TTC549 (cell line): ENCODE data around the gene DMPK.
"Not testable (repeated sequence)": the region's sequence is repeated elsewhere in the genome, so short reads cannot be mapped to it uniquely, and the experiment has no call there.

Experiments used
- FAIRE-seq: peaks from 2 replicates; lab custom pipeline; 2012; peaks lifted over from hg19 to GRCh38; lab: Jason Lieb, UNC

DMPK gene

GRCh38 chr19:45768655-45768983, 13.7 kb downstream of the DMPK start:
- no peak for FAIRE-seq

- FAIRE-seq: no peak
These were observed 14.2 kb downstream of the DMPK start for GRCh38 chr19:45767881-45768654.

GRCh38 chr19:45767410-45767880, 14.8 kb downstream of the DMPK start:
- no peak for FAIRE-seq

- FAIRE-seq: no peak
These were observed 15.4 kb downstream of the DMPK start for GRCh38 chr19:45766869-45767346.

GRCh38 chr19:45766296-45766868, 15.9 kb downstream of the DMPK start:
- no peak for FAIRE-seq

- FAIRE-seq: no peak
These were observed 16.5 kb downstream of the DMPK start for GRCh38 chr19:45765702-45766295.

- no peak for FAIRE-seq
These were observed 17.2 kb downstream of the DMPK start for GRCh38 chr19:45764945-45765701.

- FAIRE-seq: no peak
These were observed 17.8 kb downstream of the DMPK start for GRCh38 chr19:45764475-45764874.

GRCh38 chr19:45763691-45764294, 18.5 kb downstream of the DMPK start:
- FAIRE-seq: no peak

- no peak for FAIRE-seq
These were observed 19.2 kb downstream of the DMPK start for GRCh38 chr19:45762870-45763631.

- FAIRE-seq: no peak
These were observed 20.6 kb downstream of the DMPK start for GRCh38 chr19:45761714-45762113.

- FAIRE-seq: no peak
These were observed 23.4 kb downstream of the DMPK start for GRCh38 chr19:45758921-45759320.

- FAIRE-seq: no peak
These were observed 24.6 kb downstream of the DMPK start for GRCh38 chr19:45757695-45758094.

- no peak for FAIRE-seq
These were observed 28.0 kb downstream of the DMPK start for GRCh38 chr19:45754323-45754722.

GRCh38 chr19:45753548-45753947, 28.7 kb downstream of the DMPK start:
- no peak for FAIRE-seq

GRCh38 chr19:45752639-45753038, 29.7 kb downstream of the DMPK start:
- FAIRE-seq: no peak

GRCh38 chr19:45751483-45751882, 30.8 kb downstream of the DMPK start:
- not testable (repeated sequence) for FAIRE-seq

- no peak for FAIRE-seq
These were observed 34.8 kb downstream of the DMPK start for GRCh38 chr19:45747513-45747912.

GRCh38 chr19:45746866-45747265, 35.4 kb downstream of the DMPK start:
- no peak for FAIRE-seq

GRCh38 chr19:45745606-45746005, 36.7 kb downstream of the DMPK start:
- FAIRE-seq: no peak

GRCh38 chr19:45742969-45743368, 39.3 kb downstream of the DMPK start:
- FAIRE-seq: no peak
